Measurements from ENCODE around the gene PTPRG. TPM values are rescaled to one million over a fixed set of nuclear protein-coding genes. Genes with fewer than 3 reads are reported as not detected.
A peak's percentile ranks its signal among the peaks of the same experiment; 100 is the strongest.

Gene PTPRG
- total RNA-seq, 2 donors from 2014 or later = 33.9 to 39.2 TPM

DNA sequence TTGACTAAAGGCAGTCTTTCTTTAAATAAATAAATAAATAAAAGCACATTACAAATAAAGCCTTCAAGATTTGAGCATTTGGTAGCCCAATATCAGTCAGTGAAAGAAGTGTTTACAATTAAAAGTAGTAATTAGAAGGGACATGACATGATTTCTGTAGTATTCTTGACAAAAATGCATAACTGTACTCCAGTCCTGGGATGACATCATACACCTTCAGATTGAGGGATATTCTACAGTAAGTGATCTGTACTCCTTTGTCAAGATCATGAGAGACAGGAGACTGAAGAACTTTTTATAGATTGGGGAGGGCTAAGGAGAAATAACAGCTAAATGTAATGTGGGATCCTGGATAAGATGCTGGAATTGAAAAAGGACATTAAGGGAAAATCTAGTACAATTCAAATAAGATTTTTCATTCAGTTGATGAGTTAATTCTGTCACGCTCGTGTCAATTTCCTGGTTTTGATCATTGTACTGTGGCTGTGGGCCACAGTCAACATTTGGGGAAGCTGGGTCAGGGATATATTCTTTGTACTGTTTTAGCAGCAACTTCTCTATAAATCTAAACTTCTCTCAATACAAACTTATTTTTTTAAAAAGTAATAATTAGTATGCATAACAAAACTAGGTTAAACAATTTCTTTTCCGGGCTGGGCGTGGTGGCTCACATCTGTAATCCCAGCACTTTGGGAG is 314.8 kb downstream of the PTPRG start:
- Histone ChIP-seq H3K27ac (peak overlapping the region in 1 of 2 donors; percentile 23), H3K4me1 (peaks cover 0 to 46% of the 10 kb centered on the region in 2 donors), H3K4me3 (no peak overlapping the region), H3K36me3 (no peaks in the 10 kb centered on the region), H3K27me3 (no peaks in the 10 kb centered on the region), H3K9me3 (no peaks in the 10 kb centered on the region)
- DNase-seq (ENCODE audit: low spot score) = no peak
- TF ChIP-seq, protein P1, sequence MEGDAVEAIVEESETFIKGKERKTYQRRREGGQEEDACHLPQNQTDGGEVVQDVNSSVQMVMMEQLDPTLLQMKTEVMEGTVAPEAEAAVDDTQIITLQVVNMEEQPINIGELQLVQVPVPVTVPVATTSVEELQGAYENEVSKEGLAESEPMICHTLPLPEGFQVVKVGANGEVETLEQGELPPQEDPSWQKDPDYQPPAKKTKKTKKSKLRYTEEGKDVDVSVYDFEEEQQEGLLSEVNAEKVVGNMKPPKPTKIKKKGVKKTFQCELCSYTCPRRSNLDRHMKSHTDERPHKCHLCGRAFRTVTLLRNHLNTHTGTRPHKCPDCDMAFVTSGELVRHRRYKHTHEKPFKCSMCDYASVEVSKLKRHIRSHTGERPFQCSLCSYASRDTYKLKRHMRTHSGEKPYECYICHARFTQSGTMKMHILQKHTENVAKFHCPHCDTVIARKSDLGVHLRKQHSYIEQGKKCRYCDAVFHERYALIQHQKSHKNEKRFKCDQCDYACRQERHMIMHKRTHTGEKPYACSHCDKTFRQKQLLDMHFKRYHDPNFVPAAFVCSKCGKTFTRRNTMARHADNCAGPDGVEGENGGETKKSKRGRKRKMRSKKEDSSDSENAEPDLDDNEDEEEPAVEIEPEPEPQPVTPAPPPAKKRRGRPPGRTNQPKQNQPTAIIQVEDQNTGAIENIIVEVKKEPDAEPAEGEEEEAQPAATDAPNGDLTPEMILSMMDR (IDR thresholded peaks at IDR 0.05) = no peak

DNA sequence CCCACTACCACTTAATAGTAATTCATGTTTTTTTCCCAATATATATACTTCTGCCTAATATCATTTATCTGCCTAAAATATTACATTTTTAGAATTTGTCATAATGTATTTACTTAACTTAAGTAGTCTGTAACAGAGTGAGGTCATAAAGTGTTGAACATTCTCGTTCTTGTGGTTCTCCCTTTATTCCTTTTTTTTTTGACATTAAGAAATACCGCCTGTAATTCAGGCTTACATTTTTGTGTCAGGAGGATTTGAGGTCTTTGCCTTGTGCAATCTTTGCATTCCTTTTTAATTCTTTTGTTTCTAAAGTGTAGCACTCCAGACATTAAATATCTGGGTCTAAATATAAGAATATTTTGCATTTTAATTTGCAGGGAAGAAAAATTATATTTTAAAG is 315.4 kb downstream of the PTPRG start:
- Histone ChIP-seq H3K9me3 (no peaks in the 10 kb centered on the region), H3K4me3 (no peak overlapping the region), H3K36me3 (no peaks in the 10 kb centered on the region), H3K27me3 (no peaks in the 10 kb centered on the region), H3K27ac (no peak overlapping the region), H3K4me1 (peaks cover 0 to 45% of the 10 kb centered on the region in 2 donors)
- TF ChIP-seq, protein P1 (IDR thresholded peaks at IDR 0.05) = no peak
- DNase-seq (ENCODE audit: low spot score) = no peak

DNA sequence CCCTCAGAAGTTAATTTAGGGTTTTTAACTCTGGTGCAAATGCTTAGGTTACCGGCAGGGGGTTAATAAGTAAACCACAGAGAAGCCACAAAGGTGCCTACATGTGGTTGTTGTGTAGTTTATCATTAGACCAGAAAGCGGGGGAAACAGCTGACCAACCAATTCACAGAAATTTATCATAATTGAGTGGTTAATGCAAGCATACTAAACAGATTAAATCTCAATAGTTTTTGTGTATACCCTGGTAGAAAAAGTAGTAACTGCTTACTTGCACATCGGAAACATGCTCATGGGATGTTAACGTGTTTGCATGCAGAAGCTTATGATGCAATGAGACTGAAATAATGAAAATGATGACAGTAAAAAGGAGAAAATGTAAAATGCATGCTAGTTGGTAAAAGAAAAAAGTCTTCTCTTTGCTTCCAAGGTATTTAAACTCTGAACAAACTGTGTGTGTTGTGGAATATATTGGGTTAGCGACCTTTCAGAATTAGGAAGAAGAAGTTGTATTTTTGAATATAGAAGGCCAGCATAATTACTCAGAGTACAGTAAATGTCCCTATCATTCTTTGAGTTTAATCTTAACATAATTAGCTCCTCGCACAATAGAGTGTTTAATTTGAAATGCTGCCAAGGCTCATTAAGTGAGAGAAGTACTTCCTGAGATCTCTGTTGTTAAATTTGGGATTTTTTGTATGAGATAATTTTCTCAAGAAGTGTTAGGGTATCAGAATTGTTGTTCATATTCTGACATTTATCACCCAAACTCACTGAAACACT is 316.2 kb downstream of the PTPRG start:
- Histone ChIP-seq H3K9me3 (no peaks in the 10 kb centered on the region), H3K4me1 (peaks cover 0 to 37% of the 10 kb centered on the region in 2 donors), H3K36me3 (no peaks in the 10 kb centered on the region), H3K27me3 (no peaks in the 10 kb centered on the region), H3K4me3 (no peak overlapping the region), H3K27ac (no peak overlapping the region)
- TF ChIP-seq, protein P1 (IDR thresholded peaks at IDR 0.05) = no peak
- DNase-seq (ENCODE audit: low spot score) = no peak

DNA sequence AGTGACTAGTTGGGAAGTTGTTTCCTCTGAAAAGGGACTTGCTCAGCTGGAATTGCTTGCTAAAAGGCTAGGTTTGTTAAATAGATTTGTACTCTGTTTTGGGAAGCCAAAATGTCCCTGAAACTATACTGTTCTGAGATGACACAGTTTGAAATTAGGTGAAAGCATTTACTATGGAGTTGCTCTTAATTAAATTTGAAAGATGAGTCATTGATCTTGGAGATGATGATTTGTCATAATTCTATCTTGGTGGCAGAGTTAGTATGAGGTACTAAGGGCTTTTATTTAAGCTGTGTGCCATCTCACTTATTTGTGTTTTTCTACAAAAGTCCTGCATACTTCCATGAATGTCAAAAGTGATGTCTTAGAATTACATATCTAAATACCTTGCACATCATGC is 320.9 kb downstream of the PTPRG start:
- TF ChIP-seq, protein P1 (IDR thresholded peaks at IDR 0.05) = no peak
- Histone ChIP-seq H3K27me3 (no peaks in the 10 kb centered on the region), H3K9me3 (no peaks in the 10 kb centered on the region), H3K4me3 (no peak overlapping the region), H3K27ac (no peak overlapping the region), H3K36me3 (no peaks in the 10 kb centered on the region), H3K4me1 (peaks cover 0 to 16% of the 10 kb centered on the region in 2 donors)
- DNase-seq (ENCODE audit: low spot score) = no peak

DNA sequence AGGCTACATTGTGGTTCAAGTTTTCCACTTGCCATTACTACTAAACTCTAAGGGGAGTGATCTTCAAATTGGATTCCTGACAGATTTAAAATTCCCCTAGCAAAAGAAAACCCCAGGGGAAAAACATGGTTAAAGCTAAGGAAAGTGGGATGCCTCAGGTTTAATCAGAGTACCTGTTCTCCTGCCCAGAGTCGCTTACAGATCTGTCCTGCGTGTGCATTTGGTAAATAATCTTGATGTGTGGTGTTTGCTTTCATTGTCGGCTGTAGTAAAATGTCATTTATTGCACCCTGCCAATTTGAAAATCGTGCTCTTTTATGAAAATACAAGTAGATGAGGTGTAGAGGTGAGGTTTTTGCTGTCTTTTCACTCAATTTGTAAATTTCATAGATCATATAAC is 323.4 kb downstream of the PTPRG start:
- Histone ChIP-seq H3K4me3 (no peak overlapping the region), H3K9me3 (no peaks in the 10 kb centered on the region), H3K27me3 (no peaks in the 10 kb centered on the region), H3K36me3 (no peaks in the 10 kb centered on the region), H3K4me1 (peaks cover 0 to 4% of the 10 kb centered on the region in 2 donors), H3K27ac (no peak overlapping the region)
- no peak for DNase-seq (ENCODE audit: low spot score)
- TF ChIP-seq, protein P1 (IDR thresholded peaks at IDR 0.05) = no peak
